WTC11 (cell line): ENCODE results near the gene RGS7.

Source experiments
- CREB1 ChIP-seq: sonication (generic); formaldehyde crosslinking; IDR thresholded peaks from 2 replicates; pipeline ENCODE4 v1.8.0; 2023; ENCODE audit warnings: mild to moderate bottlenecking, missing genetic modification reagents
- HMGA2 ChIP-seq: fragments of 250-450 bp; sonication (Bioruptor Pico); IDR thresholded peaks from 2 replicates; pipeline ENCODE4 v1.4.0; 2021; ENCODE audit warnings: mild to moderate bottlenecking, moderate library complexity
- TP53 ChIP-seq: sonication (generic); formaldehyde crosslinking; IDR thresholded peaks from 2 replicates; pipeline ENCODE4 v1.8.1; 2023; ENCODE audit warnings: mild to moderate bottlenecking, missing genetic modification reagents
- ZNF263 ChIP-seq: sonication (generic); formaldehyde crosslinking; IDR thresholded peaks from 2 replicates; pipeline ENCODE4 v1.8.1; 2022; ENCODE audit warnings: low read depth, mild to moderate bottlenecking, moderate library complexity, missing genetic modification reagents
- TF ChIP-seq, protein P1 (sequence below): sonication (generic); formaldehyde crosslinking; IDR thresholded peaks from 2 replicates; pipeline ENCODE4 v1.8.0; 2022; ENCODE audit warnings: missing genetic modification reagents
- TF ChIP-seq, protein P2 (sequence below): fragments of 200-600 bp; IDR thresholded peaks from 2 replicates; pipeline ENCODE4 v1.8.0; 2022; ENCODE audit warnings: antibody characterized with exemption
- TF ChIP-seq, protein P3 (sequence below): sonication (generic); formaldehyde crosslinking; IDR thresholded peaks from 2 replicates; pipeline ENCODE4 v1.8.0; 2023; ENCODE audit warnings: missing genetic modification reagents

DNA sequence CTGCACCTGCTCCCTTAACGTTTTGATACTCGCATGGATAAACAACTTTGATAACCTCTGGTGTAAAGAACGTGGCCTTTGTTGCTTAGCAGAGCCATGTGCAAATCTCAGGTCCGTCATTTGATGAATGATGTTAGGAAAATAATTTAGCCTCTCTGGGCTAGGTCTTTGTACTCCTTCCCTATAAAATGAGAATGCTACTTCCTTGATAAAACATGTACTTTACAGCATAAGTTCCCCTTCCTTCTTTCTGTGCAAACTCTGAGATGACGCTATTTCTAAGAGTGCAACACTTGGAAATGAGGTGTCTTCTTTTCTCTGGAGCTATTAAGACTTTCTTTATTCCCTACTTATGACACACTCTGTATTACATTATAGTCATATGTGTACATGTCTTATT is 243.4 kb downstream of the RGS7 start:
- TF ChIP-seq, protein P1, sequence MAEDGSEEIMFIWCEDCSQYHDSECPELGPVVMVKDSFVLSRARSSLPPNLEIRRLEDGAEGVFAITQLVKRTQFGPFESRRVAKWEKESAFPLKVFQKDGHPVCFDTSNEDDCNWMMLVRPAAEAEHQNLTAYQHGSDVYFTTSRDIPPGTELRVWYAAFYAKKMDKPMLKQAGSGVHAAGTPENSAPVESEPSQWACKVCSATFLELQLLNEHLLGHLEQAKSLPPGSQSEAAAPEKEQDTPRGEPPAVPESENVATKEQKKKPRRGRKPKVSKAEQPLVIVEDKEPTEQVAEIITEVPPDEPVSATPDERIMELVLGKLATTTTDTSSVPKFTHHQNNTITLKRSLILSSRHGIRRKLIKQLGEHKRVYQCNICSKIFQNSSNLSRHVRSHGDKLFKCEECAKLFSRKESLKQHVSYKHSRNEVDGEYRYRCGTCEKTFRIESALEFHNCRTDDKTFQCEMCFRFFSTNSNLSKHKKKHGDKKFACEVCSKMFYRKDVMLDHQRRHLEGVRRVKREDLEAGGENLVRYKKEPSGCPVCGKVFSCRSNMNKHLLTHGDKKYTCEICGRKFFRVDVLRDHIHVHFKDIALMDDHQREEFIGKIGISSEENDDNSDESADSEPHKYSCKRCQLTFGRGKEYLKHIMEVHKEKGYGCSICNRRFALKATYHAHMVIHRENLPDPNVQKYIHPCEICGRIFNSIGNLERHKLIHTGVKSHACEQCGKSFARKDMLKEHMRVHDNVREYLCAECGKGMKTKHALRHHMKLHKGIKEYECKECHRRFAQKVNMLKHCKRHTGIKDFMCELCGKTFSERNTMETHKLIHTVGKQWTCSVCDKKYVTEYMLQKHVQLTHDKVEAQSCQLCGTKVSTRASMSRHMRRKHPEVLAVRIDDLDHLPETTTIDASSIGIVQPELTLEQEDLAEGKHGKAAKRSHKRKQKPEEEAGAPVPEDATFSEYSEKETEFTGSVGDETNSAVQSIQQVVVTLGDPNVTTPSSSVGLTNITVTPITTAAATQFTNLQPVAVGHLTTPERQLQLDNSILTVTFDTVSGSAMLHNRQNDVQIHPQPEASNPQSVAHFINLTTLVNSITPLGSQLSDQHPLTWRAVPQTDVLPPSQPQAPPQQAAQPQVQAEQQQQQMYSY (CRISPR knock-in tag) = no peak
- TF ChIP-seq, protein P2, sequence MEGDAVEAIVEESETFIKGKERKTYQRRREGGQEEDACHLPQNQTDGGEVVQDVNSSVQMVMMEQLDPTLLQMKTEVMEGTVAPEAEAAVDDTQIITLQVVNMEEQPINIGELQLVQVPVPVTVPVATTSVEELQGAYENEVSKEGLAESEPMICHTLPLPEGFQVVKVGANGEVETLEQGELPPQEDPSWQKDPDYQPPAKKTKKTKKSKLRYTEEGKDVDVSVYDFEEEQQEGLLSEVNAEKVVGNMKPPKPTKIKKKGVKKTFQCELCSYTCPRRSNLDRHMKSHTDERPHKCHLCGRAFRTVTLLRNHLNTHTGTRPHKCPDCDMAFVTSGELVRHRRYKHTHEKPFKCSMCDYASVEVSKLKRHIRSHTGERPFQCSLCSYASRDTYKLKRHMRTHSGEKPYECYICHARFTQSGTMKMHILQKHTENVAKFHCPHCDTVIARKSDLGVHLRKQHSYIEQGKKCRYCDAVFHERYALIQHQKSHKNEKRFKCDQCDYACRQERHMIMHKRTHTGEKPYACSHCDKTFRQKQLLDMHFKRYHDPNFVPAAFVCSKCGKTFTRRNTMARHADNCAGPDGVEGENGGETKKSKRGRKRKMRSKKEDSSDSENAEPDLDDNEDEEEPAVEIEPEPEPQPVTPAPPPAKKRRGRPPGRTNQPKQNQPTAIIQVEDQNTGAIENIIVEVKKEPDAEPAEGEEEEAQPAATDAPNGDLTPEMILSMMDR = no peak
- TF ChIP-seq TP53 (CRISPR knock-in tag) = no peak
- TF ChIP-seq HMGA2 = no peak
- TF ChIP-seq ZNF263 (CRISPR knock-in tag) = no peak
- TF ChIP-seq, protein P3, sequence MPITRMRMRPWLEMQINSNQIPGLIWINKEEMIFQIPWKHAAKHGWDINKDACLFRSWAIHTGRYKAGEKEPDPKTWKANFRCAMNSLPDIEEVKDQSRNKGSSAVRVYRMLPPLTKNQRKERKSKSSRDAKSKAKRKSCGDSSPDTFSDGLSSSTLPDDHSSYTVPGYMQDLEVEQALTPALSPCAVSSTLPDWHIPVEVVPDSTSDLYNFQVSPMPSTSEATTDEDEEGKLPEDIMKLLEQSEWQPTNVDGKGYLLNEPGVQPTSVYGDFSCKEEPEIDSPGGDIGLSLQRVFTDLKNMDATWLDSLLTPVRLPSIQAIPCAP (CRISPR knock-in tag) = no peak
- no peak for TF ChIP-seq CREB1 (CRISPR knock-in tag)
